ENCODE results near the gene ATP2A3. TPM values are rescaled to one million over a fixed set of nuclear protein-coding genes. Genes with fewer than 3 reads are reported as not detected.

The ATP2A3 gene
- total and polyA plus RNA-seq, 4 donors, result 16.6 to 64.6 (median 25.5) TPM

GRCh38 chr17:3968886-3969524, 4.8 kb upstream of the ATP2A3 start:
- ATAC-seq (ENCODE audit: insufficient read depth, low FRiP score) (no peak), DNase-seq (no peak)
- H3K9me3 ChIP-seq (ENCODE audit: control insufficient read depth in 4 of 4, insufficient read depth in 3 of 4, low read length in 3 of 4), result no peaks in the 10 kb centered on the region
- H3K4me3 ChIP-seq, result no peak overlapping the region
- no peak for TF ChIP-seq CTCF (IDR thresholded peaks at IDR 0.05; ENCODE audit: control extremely low read depth, extremely low read depth)
- H3K27ac ChIP-seq (ENCODE audit: low read depth in 1 of 2, low read length in 1 of 2), result no peak overlapping the region
- H3K36me3 ChIP-seq (ENCODE audit: control insufficient read depth in 4 of 4, insufficient read depth in 4 of 4, low read length in 4 of 4), result no peaks in the 10 kb centered on the region
- no peak overlapping the region for H3K9ac ChIP-seq (ENCODE audit: insufficient read depth in 1 of 2, low read length in 2 of 2)
- peaks cover 0 to 6% (median 0%) of the 10 kb centered on the region in 5 donors for H3K4me1 ChIP-seq (ENCODE audit: control insufficient read depth in 5 of 5, insufficient read depth in 5 of 5, low read length in 5 of 5)
- WGBS, 2 donors, result 74 to 80% methylated on average over 18 of the region's 18 CpGs
- H3K27me3 ChIP-seq (ENCODE audit: control insufficient read depth in 3 of 3, insufficient read depth in 3 of 3, low read length in 2 of 3), result peaks cover 0 to 20% (median 8%) of the 10 kb centered on the region in 3 donors

- Histone ChIP-seq H3K9ac (ENCODE audit: insufficient read depth in 1 of 2, low read length in 2 of 2) (no peak overlapping the region), H3K36me3 (ENCODE audit: control insufficient read depth in 4 of 4, insufficient read depth in 4 of 4, low read length in 4 of 4) (no peaks in the 10 kb centered on the region), H3K4me3 (no peak overlapping the region), H3K27me3 (ENCODE audit: control insufficient read depth in 3 of 3, insufficient read depth in 3 of 3, low read length in 2 of 3) (peaks cover 0 to 25% (median 15%) of the 10 kb centered on the region in 3 donors), H3K9me3 (ENCODE audit: control insufficient read depth in 4 of 4, insufficient read depth in 3 of 4, low read length in 3 of 4) (no peaks in the 10 kb centered on the region), H3K4me1 (ENCODE audit: control insufficient read depth in 5 of 5, insufficient read depth in 5 of 5, low read length in 5 of 5) (peaks cover 0 to 6% (median 0%) of the 10 kb centered on the region in 5 donors), H3K27ac (ENCODE audit: low read depth in 1 of 2, low read length in 1 of 2) (no peak overlapping the region)
- WGBS, 2 donors, result 95 to 96% methylated on average over 3 of the region's 3 CpGs
- ATAC-seq (ENCODE audit: insufficient read depth, low FRiP score) (no peak), DNase-seq (no peak)
- no peak for TF ChIP-seq CTCF (IDR thresholded peaks at IDR 0.05; ENCODE audit: control extremely low read depth, extremely low read depth)
Measured at GRCh38 chr17:3968015-3968414, 3.8 kb upstream of the ATP2A3 start.

GRCh38 chr17:3966720-3967363, 2.6 kb upstream of the ATP2A3 start:
- H3K4me3 ChIP-seq, result no peak overlapping the region
- H3K9me3 ChIP-seq (ENCODE audit: control insufficient read depth in 4 of 4, insufficient read depth in 3 of 4, low read length in 3 of 4), result no peaks in the 10 kb centered on the region
- no peaks in the 10 kb centered on the region for H3K36me3 ChIP-seq (ENCODE audit: control insufficient read depth in 4 of 4, insufficient read depth in 4 of 4, low read length in 4 of 4)
- no peak overlapping the region for H3K27ac ChIP-seq (ENCODE audit: low read depth in 1 of 2, low read length in 1 of 2)
- 82 to 91% methylated on average over 14 of the region's 14 CpGs for WGBS, 2 donors
- no peak overlapping the region for H3K9ac ChIP-seq (ENCODE audit: insufficient read depth in 1 of 2, low read length in 2 of 2)
- DNase-seq, result no peak
- no peak for TF ChIP-seq CTCF (IDR thresholded peaks at IDR 0.05; ENCODE audit: control extremely low read depth, extremely low read depth)
- no peak for ATAC-seq (ENCODE audit: insufficient read depth, low FRiP score)
- H3K4me1 ChIP-seq (ENCODE audit: control insufficient read depth in 5 of 5, insufficient read depth in 5 of 5, low read length in 5 of 5), result peaks cover 0 to 6% (median 0%) of the 10 kb centered on the region in 5 donors
- H3K27me3 ChIP-seq (ENCODE audit: control insufficient read depth in 3 of 3, insufficient read depth in 3 of 3, low read length in 2 of 3), result peaks cover 0 to 33% (median 26%) of the 10 kb centered on the region in 3 donors

Data from lung (tissue), 12 donors.